ENCODE data around the gene AMOT.

AMOT gene

DNA sequence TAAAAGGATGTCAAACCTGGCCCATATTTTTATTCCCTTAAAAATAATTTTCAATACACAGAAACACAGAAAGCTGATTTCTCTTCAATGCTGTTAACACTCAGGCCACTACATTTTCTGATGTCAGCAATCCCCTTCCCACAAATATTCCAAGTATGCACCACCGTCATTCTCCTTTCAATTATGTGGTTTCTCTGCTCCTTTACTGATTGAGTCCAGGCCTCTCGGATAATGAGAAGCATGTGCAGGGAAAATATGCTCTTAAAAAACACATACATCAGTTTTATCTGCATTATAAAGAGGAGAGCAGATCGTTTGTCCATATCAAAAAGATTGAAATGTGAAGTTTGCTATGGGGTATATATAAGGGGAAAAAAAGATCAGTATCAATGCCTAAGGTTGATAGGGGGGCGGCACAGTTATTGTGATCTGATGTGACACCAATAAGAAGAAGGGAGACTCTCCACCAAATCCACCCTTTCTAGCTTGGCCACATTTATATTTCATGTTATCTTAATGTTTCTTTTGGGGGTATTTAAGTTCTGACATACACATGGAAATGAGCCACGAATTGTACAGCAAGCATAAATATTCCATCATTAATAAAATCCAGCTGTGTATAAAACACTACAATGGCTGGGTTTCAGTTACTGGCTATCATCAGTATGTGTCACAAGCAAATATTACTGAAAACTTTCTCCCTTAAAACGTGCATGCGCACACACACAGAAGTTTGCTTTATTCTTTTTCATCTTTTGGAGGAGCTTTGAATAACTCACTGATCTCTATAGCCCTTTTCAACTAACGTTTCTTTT lies 6.4 kb downstream of the AMOT start:
- FAIRE-seq (no peak), DNase-seq (ENCODE audit: insufficient read length) (no peak)
- no peak for TF ChIP-seq TAF1 (IDR thresholded peaks at IDR 0.05; ENCODE audit: borderline replicate concordance, low read depth, low read length)
- no peak for TF ChIP-seq POLR2AphosphoS5 (IDR thresholded peaks at IDR 0.05; ENCODE audit: low read depth, low read length)
- TF ChIP-seq POLR2A (IDR thresholded peaks at IDR 0.05; ENCODE audit: low read depth, low read length), result no peak

GRCh38 chrX:112832481-112833095 lies 8.0 kb downstream of the AMOT start:
- DNase-seq (ENCODE audit: insufficient read length) (no peak), FAIRE-seq (no peak)
- TF ChIP-seq POLR2A (IDR thresholded peaks at IDR 0.05; ENCODE audit: low read depth, low read length) (no peak), TAF1 (IDR thresholded peaks at IDR 0.05; ENCODE audit: borderline replicate concordance, low read depth, low read length) (no peak), POLR2AphosphoS5 (IDR thresholded peaks at IDR 0.05; ENCODE audit: low read depth, low read length) (no peak)

DNA sequence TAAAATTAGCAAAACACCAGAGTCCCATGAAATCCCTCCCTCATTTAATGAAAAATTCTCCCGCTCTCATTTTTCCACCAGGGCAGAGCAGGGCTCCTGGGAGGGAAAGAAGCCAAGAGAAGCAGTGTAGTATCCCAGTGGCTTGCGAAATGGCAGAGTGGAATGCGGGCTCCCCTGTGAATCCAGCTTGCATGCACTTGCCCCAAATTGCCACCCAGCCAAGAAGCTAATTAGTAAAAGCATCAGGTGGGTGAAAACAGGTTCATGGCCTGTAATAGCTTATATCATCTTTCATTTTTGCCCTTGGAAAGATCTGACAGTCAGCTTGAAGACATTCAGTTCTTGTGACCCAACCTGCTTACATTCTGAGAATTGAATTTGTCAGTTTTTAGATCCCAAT lies 10.1 kb downstream of the AMOT start:
- FAIRE-seq (no peak), DNase-seq (ENCODE audit: insufficient read length) (no peak)
- no peak for TF ChIP-seq TAF1 (IDR thresholded peaks at IDR 0.05; ENCODE audit: borderline replicate concordance, low read depth, low read length)
- TF ChIP-seq POLR2AphosphoS5 (IDR thresholded peaks at IDR 0.05; ENCODE audit: low read depth, low read length), result no peak
- TF ChIP-seq POLR2A (IDR thresholded peaks at IDR 0.05; ENCODE audit: low read depth, low read length), result no peak

- FAIRE-seq, result no peak
These were observed 13.2 kb downstream of the AMOT start for GRCh38 chrX:112827292-112827903.

DNA sequence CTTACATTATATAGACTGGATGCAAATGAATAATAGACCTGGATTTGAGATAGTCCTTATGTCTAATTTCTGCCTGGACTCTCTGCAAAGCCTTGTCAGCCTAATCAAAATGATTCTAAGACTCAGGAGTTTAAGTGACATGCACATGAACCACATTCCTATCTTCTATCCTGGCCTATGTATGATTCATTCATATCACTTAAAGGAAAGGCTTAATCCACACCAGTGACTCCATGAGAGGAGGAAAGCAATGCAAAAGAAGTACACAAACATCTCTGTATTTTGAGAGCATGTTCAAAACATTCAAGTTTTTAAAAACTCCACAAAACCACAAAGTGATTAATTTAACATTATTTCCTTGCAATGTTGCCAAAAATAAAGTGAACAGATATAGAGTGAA lies 14.6 kb downstream of the AMOT start:
- no peak for TF ChIP-seq POLR2AphosphoS5 (IDR thresholded peaks at IDR 0.05; ENCODE audit: low read depth, low read length)
- TF ChIP-seq TAF1 (IDR thresholded peaks at IDR 0.05; ENCODE audit: borderline replicate concordance, low read depth, low read length), result no peak
- no peak for TF ChIP-seq POLR2A (IDR thresholded peaks at IDR 0.05; ENCODE audit: low read depth, low read length)
- FAIRE-seq, result no peak
- no peak for DNase-seq (ENCODE audit: insufficient read length)

More at GRCh38 chrX:112827292-112827903, 13.2 kb downstream of the AMOT start:
- TF ChIP-seq POLR2AphosphoS5 (IDR thresholded peaks at IDR 0.05; ENCODE audit: low read depth, low read length) (no peak), TAF1 (IDR thresholded peaks at IDR 0.05; ENCODE audit: borderline replicate concordance, low read depth, low read length) (no peak), POLR2A (IDR thresholded peaks at IDR 0.05; ENCODE audit: low read depth, low read length) (no peak)
- DNase-seq (ENCODE audit: insufficient read length), result no peak

DNA sequence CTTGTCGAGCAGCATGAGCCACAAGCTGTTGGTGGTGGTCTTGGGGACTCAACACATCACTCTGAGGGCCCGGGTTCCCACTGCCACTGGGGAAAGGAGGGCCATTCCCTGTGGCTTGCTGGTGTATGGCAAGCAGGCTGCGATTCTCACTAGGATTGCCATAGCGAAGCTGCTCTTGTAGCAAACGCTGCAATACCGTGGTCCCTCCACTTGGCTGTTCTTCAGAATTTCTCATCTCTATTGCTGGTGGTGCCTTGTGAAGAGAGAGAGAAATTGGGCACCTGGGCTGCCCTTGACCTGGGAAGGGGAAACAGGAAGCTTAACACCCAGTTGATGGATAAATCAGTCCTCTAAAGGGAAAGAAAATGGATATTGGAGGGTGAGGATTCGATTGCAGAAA lies 17.7 kb downstream of the AMOT start:
- DNase-seq (ENCODE audit: insufficient read length) (no peak), FAIRE-seq (no peak)
- no peak for TF ChIP-seq POLR2A (IDR thresholded peaks at IDR 0.05; ENCODE audit: low read depth, low read length)
- no peak for TF ChIP-seq TAF1 (IDR thresholded peaks at IDR 0.05; ENCODE audit: borderline replicate concordance, low read depth, low read length)
- no peak for TF ChIP-seq POLR2AphosphoS5 (IDR thresholded peaks at IDR 0.05; ENCODE audit: low read depth, low read length)

DNA sequence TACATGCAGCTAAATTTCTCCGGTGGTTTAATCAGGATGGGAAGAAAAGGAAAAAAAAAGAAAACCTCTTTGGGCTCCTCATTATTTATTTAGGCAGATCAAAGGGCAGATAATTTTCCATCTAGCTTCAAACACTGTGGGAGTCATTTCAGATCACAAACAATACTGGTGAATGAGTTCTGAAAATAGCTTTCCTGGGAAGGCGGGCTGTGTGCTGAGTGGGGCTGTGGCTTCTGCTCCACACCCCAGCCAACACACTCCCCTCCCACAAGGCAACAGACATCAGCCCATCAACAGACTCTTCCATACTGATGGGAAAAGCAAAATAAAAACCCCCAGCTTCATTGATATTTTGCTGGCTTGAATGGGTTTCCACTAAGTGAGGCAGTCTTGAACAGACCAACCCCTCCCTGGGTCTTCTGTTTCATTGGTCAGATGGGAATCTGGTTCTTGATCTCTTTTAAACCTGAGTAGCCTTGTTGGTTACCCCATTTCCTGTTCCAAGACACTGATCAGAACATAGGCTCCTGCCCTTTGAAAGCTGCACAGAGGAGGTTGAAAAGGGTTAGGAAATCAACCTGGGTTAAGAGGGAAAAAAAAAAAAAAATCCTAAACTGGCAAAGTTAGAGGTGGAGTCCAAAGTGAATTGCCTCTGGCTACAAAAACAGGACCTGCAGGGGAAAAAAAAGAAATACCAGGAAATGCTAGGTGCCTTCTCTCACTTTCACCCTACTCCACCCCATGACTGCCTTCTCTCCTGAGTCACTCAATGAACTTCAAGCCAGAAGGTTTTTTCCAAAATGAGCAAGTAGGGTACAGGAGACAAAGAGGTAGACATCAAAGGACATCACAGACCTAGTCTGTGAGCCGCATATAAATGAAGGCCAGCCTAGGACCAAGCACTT lies 20.0 kb downstream of the AMOT start:
- DNase-seq (ENCODE audit: insufficient read length), result no peak
- FAIRE-seq, result peak; percentile 67
- TF ChIP-seq POLR2A (IDR thresholded peaks at IDR 0.05; ENCODE audit: low read depth, low read length) (no peak), POLR2AphosphoS5 (IDR thresholded peaks at IDR 0.05; ENCODE audit: low read depth, low read length) (no peak), TAF1 (IDR thresholded peaks at IDR 0.05; ENCODE audit: borderline replicate concordance, low read depth, low read length) (no peak)

DNA sequence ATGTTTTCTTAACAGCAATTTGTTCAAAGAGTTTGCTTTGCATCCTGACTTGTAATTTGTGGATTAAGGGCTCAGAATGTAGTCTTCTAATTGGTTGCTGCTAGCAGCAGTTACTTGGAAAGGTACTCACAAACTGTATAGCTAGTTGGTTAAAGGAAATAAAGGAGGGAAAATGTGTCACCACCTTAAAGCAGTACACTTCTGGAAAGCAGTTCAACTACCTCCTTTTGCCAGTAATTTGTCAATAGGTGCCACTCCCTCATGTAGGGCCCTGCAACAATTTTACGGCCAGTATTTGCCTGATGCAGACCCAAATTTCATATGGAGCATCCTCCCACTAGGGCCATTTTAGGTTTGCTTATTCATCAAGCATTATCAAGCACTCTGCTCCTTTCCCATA lies 20.8 kb downstream of the AMOT start:
- TF ChIP-seq TAF1 (IDR thresholded peaks at IDR 0.05; ENCODE audit: borderline replicate concordance, low read depth, low read length), result no peak
- TF ChIP-seq POLR2AphosphoS5 (IDR thresholded peaks at IDR 0.05; ENCODE audit: low read depth, low read length), result no peak
- no peak for TF ChIP-seq POLR2A (IDR thresholded peaks at IDR 0.05; ENCODE audit: low read depth, low read length)
- FAIRE-seq, result no peak

GRCh38 chrX:112819008-112819640 lies 21.5 kb downstream of the AMOT start:
- FAIRE-seq (peak; percentile 9), DNase-seq (ENCODE audit: insufficient read length) (no peak)
- TF ChIP-seq POLR2AphosphoS5 (IDR thresholded peaks at IDR 0.05; ENCODE audit: low read depth, low read length) (no peak), POLR2A (IDR thresholded peaks at IDR 0.05; ENCODE audit: low read depth, low read length) (no peak), TAF1 (IDR thresholded peaks at IDR 0.05; ENCODE audit: borderline replicate concordance, low read depth, low read length) (no peak)

More for the DNA sequence above, 20.8 kb downstream of the AMOT start:
- DNase-seq (ENCODE audit: insufficient read length), result no peak

- FAIRE-seq, result no peak
These were observed 22.3 kb downstream of the AMOT start for GRCh38 chrX:112818114-112819007.

More at GRCh38 chrX:112818114-112819007, 22.3 kb downstream of the AMOT start:
- DNase-seq (ENCODE audit: insufficient read length), result no peak
- TF ChIP-seq TAF1 (IDR thresholded peaks at IDR 0.05; ENCODE audit: borderline replicate concordance, low read depth, low read length) (no peak), POLR2AphosphoS5 (IDR thresholded peaks at IDR 0.05; ENCODE audit: low read depth, low read length) (no peak)
